CD4-positive, alpha-beta T cell (primary cell): ENCODE measurements around the gene ATP11A. TPM values are rescaled to one million over a fixed set of nuclear protein-coding genes. Genes with fewer than 3 reads are reported as not detected.

Experiments used
- ATAC-seq: fragments of 200-7000 bp; cut with Tn5 transposase; one replicate; pipeline ENCODE4 v1.10.0; 2022; ENCODE audit warnings: mild to moderate bottlenecking; ENCODE audit not compliant: poor library complexity
- CTCF ChIA-PET: fragments of 350-600 bp; sonication (Branson Sonifier 250); formaldehyde crosslinking; loops from one replicate; lab custom pipeline; 2021; ENCODE audit warnings: antibody characterized with exemption, inconsistent platforms; lab: Charles Lee
- POLR2A ChIA-PET: fragments of 350-600 bp; sonication (Branson Sonifier 250); formaldehyde crosslinking; loops from one replicate; lab custom pipeline; 2021; ENCODE audit warnings: antibody characterized with exemption, inconsistent platforms; lab: Charles Lee
- DNase-seq, 14 experiments: peaks; one replicate each; pipeline ENCODE4 v3.0.0-alpha.2; 2013 to 2020; ENCODE audit warnings: mixed read lengths in 2 of 14
- H3K27ac ChIP-seq, 2 donors: one replicate each; pipeline versions ENCODE4 v1.5.1 to v1.7.0; 2013; ENCODE audit warnings: low read length in 2 of 2, low read depth in 1 of 2, mild to moderate bottlenecking in 1 of 2
- H3K27me3 ChIP-seq, 2 experiments: 1 replicate in 1 of 2; 2 replicates in 1 of 2; pipeline versions ENCODE4 v1.6.1 to v1.7.0; 2013; ENCODE audit warnings: low read length in 2 of 2, control low read depth in 1 of 2, mild to moderate bottlenecking in 1 of 2, moderate library complexity in 1 of 2; ENCODE audit not compliant: insufficient read depth in 2 of 2, control insufficient read depth in 1 of 2
- H3K36me3 ChIP-seq: one replicate; pipeline ENCODE4 v1.6.1; 2013; ENCODE audit warnings: low read length, control low read depth; ENCODE audit not compliant: insufficient read depth
- H3K4me1 ChIP-seq: one replicate; pipeline ENCODE4 v1.6.1; 2013; ENCODE audit warnings: low read length, control low read depth; ENCODE audit not compliant: insufficient read depth
- H3K4me3 ChIP-seq: one replicate; pipeline ENCODE4 v1.5.1; 2013; ENCODE audit warnings: mild to moderate bottlenecking, low read length, moderate library complexity
- H3K9me3 ChIP-seq, 2 experiments: 1 replicate in 1 of 2; 2 replicates in 1 of 2; pipeline versions ENCODE4 v1.6.1 to v1.7.0; 2013; ENCODE audit warnings: low read length in 2 of 2, mild to moderate bottlenecking in 2 of 2, control low read depth in 1 of 2, moderate library complexity in 1 of 2; ENCODE audit not compliant: control insufficient read depth in 1 of 2, insufficient read depth in 1 of 2
- H3K27ac Mint-ChIP-seq: one replicate; pipeline ENCODE4 v1.8.0; 2020; ENCODE audit warnings: mixed read lengths
- H3K27me3 Mint-ChIP-seq: one replicate; pipeline ENCODE4 v1.8.0; 2021; ENCODE audit warnings: mixed read lengths
- H3K36me3 Mint-ChIP-seq: one replicate; pipeline ENCODE4 v1.8.0; 2021; ENCODE audit warnings: low read depth, mixed read lengths
- H3K4me1 Mint-ChIP-seq: one replicate; pipeline ENCODE4 v1.8.0; 2021; ENCODE audit warnings: low read depth, mixed read lengths
- H3K4me3 Mint-ChIP-seq: one replicate; pipeline ENCODE4 v1.8.0; 2020; ENCODE audit warnings: mild to moderate bottlenecking, mixed read lengths
- H3K9me3 Mint-ChIP-seq: one replicate; pipeline ENCODE4 v1.8.0; 2020; ENCODE audit warnings: mixed read lengths
- intact Hi-C, 2 experiments: fragments of 100-400 bp; cut with DNase I in 1 of 2; cut with micrococcal nuclease in 1 of 2; formaldehyde crosslinking; loops; one replicate each; pipeline versions ENCODE4 v1.15.1 to v1.9.0; 2023 to 2025; cut with DNase I, micrococcal nuclease
- total RNA-seq, 174 experiments: library from RNA in 2 of 174; stranded (reverse) in 2 of 174; gene quantifications; one replicate each; pipeline ENCODE4 v1.2.3 and lab custom pipeline; 2021 to 2026
- TF ChIP-seq, protein P1 (sequence below): fragments of 200-600 bp; IDR thresholded peaks from one replicate; pipeline ENCODE4 v1.8.0; 2022; ENCODE audit warnings: antibody characterized with exemption, mild to moderate bottlenecking

ATP11A gene
- total RNA-seq, 2 experiments from 2014 or later, result 56.7 to 66.8 TPM

DNA sequence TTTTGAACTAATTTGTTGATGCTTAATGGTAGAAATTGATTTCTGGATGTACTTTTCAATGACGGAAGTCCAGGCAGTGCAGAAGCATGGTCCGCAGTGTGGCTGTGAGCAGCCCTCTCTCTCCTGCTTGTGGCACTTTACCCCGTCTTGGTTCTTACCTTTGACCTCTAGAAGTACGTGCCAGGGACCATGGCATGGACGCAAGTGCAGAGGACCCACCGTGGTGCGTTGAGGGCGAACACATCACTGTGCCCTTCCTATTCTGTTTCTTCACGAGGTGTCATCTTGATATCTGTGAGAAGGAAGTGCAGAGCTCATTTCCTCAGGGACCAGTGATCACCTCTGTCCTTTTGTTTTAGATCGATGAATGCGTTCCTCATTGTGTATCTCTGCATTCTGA lies 135.2 kb downstream of the ATP11A start:
- Mint-ChIP-seq H3K4me3 (no peak overlapping the region), H3K27me3 (no peaks in the 10 kb centered on the region), H3K36me3 (peaks cover 93% of the 10 kb centered on the region), H3K9me3 (no peaks in the 10 kb centered on the region), H3K27ac (no peak overlapping the region), H3K4me1 (no peaks in the 10 kb centered on the region)
- H3K9me3 ChIP-seq, result no peaks in the 10 kb centered on the region
- H3K36me3 ChIP-seq, result peaks cover 77% of the 10 kb centered on the region
- H3K27ac ChIP-seq, result no peak overlapping the region
- TF ChIP-seq, protein P1, sequence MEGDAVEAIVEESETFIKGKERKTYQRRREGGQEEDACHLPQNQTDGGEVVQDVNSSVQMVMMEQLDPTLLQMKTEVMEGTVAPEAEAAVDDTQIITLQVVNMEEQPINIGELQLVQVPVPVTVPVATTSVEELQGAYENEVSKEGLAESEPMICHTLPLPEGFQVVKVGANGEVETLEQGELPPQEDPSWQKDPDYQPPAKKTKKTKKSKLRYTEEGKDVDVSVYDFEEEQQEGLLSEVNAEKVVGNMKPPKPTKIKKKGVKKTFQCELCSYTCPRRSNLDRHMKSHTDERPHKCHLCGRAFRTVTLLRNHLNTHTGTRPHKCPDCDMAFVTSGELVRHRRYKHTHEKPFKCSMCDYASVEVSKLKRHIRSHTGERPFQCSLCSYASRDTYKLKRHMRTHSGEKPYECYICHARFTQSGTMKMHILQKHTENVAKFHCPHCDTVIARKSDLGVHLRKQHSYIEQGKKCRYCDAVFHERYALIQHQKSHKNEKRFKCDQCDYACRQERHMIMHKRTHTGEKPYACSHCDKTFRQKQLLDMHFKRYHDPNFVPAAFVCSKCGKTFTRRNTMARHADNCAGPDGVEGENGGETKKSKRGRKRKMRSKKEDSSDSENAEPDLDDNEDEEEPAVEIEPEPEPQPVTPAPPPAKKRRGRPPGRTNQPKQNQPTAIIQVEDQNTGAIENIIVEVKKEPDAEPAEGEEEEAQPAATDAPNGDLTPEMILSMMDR, result no peak
- ATAC-seq (no peak), DNase-seq (no peak)
- no peaks in the 10 kb centered on the region for H3K4me1 ChIP-seq
- H3K27me3 ChIP-seq, result no peaks in the 10 kb centered on the region
- POLR2A ChIA-PET, result no interaction called here
- intact Hi-C loops, result no loop called here
- no peak overlapping the region for H3K4me3 ChIP-seq
- CTCF ChIA-PET, result no interaction called here

DNA sequence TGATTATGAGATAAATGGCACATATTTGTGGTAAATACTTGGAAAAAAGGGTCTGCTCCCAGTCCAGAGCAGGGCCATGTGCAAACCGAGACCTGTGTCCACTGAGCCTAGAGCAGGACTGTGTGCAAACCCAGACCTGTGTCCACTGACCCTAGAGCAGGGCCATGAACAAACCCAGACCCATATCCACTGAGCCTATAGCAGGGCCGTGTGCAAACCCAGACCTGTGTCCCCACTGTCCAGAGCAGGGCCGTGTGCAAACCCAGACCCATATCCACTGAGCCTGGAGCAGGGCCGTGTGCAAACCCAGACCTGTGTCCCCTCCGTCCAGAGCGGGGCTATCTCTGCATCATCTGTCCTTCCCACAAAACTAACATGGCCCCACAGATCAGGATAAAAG lies 136.0 kb downstream of the ATP11A start:
- Histone ChIP-seq H3K27me3 (no peaks in the 10 kb centered on the region), H3K36me3 (peaks cover 69% of the 10 kb centered on the region), H3K4me3 (no peak overlapping the region), H3K4me1 (no peaks in the 10 kb centered on the region), H3K9me3 (no peaks in the 10 kb centered on the region), H3K27ac (no peak overlapping the region)
- no peak overlapping the region for H3K27ac Mint-ChIP-seq
- H3K27me3 Mint-ChIP-seq, result no peaks in the 10 kb centered on the region
- no peak overlapping the region for H3K4me3 Mint-ChIP-seq
- ChIA-PET POLR2A (no interaction called here), CTCF (no interaction called here)
- H3K36me3 Mint-ChIP-seq, result peaks cover 91% of the 10 kb centered on the region
- no peaks in the 10 kb centered on the region for H3K4me1 Mint-ChIP-seq
- ATAC-seq (no peak), DNase-seq (no peak)
- TF ChIP-seq, protein P1, result no peak
- no peaks in the 10 kb centered on the region for H3K9me3 Mint-ChIP-seq
- intact Hi-C loops, result no loop called here

DNA sequence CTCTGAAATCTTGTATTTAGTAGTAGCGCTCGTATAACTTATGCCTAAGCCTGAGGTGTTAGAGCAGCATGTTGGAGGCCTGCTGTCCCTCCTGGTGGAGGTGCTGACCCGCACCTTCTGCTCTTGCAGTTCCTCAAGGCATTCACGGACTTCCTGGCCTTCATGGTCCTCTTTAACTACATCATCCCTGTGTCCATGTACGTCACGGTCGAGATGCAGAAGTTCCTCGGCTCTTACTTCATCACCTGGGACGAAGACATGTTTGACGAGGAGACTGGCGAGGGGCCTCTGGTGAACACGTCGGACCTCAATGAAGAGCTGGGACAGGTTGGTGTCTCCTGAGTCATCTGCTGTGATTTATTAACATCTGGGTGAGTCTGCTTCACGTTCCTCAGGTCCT lies 136.7 kb downstream of the ATP11A start:
- Mint-ChIP-seq H3K4me3 (no peak overlapping the region), H3K27me3 (no peaks in the 10 kb centered on the region), H3K9me3 (no peaks in the 10 kb centered on the region), H3K36me3 (peaks cover 94% of the 10 kb centered on the region), H3K27ac (no peak overlapping the region), H3K4me1 (no peaks in the 10 kb centered on the region)
- no peaks in the 10 kb centered on the region for H3K4me1 ChIP-seq
- no peak for DNase-seq
- TF ChIP-seq, protein P1, result no peak
- H3K27ac ChIP-seq, result no peak overlapping the region
- H3K9me3 ChIP-seq, result no peaks in the 10 kb centered on the region
- H3K27me3 ChIP-seq, result no peaks in the 10 kb centered on the region
- intact Hi-C loops, result no loop called here
- CTCF ChIA-PET, result no interaction called here
- peaks cover 73% of the 10 kb centered on the region for H3K36me3 ChIP-seq
- H3K4me3 ChIP-seq, result no peak overlapping the region
- no peak for ATAC-seq
- POLR2A ChIA-PET, result no interaction called here
